ENCODE data around the gene PADI6.

DNA sequence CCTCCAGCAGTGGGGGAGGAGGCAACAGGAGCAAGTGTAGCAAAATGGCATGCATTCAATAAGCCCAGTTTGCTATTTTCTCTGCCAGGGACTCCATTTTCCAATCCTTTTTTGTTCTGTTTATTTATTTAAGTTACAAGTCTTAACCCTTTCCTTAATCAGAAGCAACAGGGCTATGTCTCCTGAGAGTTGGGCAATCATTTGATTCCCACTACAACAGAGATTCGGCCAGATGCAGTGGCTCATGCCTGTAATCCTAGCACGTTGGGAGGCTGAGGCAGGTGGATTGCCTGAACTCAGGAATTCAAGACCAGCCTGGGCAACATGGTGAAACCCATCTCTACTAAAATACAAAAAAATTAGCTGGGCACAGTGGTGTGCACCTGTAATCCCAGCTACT lies 42.0 kb downstream of the PADI6 start:
- no peak for TF ChIP-seq POLR2A (IDR thresholded peaks at IDR 0.05; ENCODE audit: extremely low read depth, insufficient read length)
- TF ChIP-seq, protein P1, sequence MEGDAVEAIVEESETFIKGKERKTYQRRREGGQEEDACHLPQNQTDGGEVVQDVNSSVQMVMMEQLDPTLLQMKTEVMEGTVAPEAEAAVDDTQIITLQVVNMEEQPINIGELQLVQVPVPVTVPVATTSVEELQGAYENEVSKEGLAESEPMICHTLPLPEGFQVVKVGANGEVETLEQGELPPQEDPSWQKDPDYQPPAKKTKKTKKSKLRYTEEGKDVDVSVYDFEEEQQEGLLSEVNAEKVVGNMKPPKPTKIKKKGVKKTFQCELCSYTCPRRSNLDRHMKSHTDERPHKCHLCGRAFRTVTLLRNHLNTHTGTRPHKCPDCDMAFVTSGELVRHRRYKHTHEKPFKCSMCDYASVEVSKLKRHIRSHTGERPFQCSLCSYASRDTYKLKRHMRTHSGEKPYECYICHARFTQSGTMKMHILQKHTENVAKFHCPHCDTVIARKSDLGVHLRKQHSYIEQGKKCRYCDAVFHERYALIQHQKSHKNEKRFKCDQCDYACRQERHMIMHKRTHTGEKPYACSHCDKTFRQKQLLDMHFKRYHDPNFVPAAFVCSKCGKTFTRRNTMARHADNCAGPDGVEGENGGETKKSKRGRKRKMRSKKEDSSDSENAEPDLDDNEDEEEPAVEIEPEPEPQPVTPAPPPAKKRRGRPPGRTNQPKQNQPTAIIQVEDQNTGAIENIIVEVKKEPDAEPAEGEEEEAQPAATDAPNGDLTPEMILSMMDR (IDR thresholded peaks at IDR 0.05; ENCODE audit: low read depth, low read length) = no peak

Data from NB4 (cell line).